ENCODE results near the gene GSTM4.
"Not testable (repeated sequence)": the region's sequence is repeated elsewhere in the genome, so short reads cannot be mapped to it uniquely, and the experiment has no call there.

Gene GSTM4

GRCh38 chr1:109697861-109698260, 42.0 kb downstream of the GSTM4 start:
- DNase-seq (ENCODE audit: extremely low read depth in 1 of 2, low read depth in 1 of 2): not testable (repeated sequence)

GRCh38 chr1:109702940-109703339, 47.0 kb downstream of the GSTM4 start:
- not testable (repeated sequence) for DNase-seq (ENCODE audit: extremely low read depth in 1 of 2, low read depth in 1 of 2)

- DNase-seq (ENCODE audit: extremely low read depth in 1 of 2, low read depth in 1 of 2): no peak
Observed at GRCh38 chr1:109704173-109704572, 48.3 kb downstream of the GSTM4 start.

GRCh38 chr1:109705411-109705810, 49.5 kb downstream of the GSTM4 start:
- no peak for DNase-seq (ENCODE audit: extremely low read depth in 1 of 2, low read depth in 1 of 2)

- not testable (repeated sequence) for DNase-seq (ENCODE audit: extremely low read depth in 1 of 2, low read depth in 1 of 2)
Observed at GRCh38 chr1:109708949-109709348, 53.0 kb downstream of the GSTM4 start.

- DNase-seq (ENCODE audit: extremely low read depth in 1 of 2, low read depth in 1 of 2): not testable (repeated sequence)
Observed at GRCh38 chr1:109709822-109710221, 53.9 kb downstream of the GSTM4 start.
